Islet precursor cell (in vitro differentiated cells): ENCODE results near the gene SLX1A.
"Not testable (repeated sequence)": the region's sequence is repeated elsewhere in the genome, so short reads cannot be mapped to it uniquely, and the experiment has no call there.

Experiments
- DNase-seq: peaks from one replicate; pipeline ENCODE4 v3.0.0-alpha.2; 2018

Gene SLX1A

DNA sequence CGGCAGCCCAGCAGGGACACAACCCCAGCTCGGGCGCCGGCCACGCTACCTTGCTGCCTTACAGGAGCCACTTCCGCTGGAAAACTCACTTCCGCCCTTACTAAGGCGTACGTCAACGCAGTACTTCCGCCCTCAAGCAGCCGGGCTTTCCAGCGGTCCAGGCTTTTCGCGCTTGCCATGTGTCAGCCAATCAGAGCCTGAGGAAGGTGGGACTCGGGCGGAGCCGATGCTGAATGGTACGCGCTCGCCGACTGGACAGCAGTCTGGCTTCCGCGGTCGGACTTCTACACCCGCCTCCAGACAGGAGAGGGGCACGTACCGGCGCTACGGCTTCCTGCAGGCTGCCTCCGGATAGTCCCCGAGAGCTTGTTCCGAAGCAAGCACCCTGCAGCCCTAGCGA is at the start of gene SLX1A, which contains the start of gene BOLA2B:
TSS of gene SLX1A (plus strand) at position 261 of the 400 bp plus-strand sequence. CDS start 210 bp downstream, outside the sequence.
TSS of gene BOLA2B (minus strand) at position 52 of the 400 bp plus-strand sequence. CDS start 71 bp downstream, outside the sequence.
- DNase-seq: not testable (repeated sequence)

DNA sequence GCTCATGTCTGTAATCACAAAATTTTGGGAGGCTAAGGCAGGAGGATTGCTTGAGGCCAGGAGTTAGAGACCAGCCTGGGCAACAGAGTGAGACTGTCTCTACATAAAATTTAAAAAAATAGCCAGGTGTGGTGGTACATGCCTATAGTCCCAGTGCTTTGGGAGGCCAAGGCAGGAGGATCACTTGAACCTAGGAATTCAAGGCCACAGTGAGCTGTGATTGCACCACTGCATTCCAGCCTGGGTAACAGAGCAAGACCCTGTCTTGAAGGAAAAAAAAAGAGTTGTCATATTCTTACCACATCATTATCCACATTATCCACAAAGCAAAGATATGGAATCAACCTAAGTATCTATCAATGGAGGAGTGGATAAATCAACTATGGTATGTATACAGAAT is 49.7 kb upstream of the SLX1A start:
- no peak for DNase-seq

DNA sequence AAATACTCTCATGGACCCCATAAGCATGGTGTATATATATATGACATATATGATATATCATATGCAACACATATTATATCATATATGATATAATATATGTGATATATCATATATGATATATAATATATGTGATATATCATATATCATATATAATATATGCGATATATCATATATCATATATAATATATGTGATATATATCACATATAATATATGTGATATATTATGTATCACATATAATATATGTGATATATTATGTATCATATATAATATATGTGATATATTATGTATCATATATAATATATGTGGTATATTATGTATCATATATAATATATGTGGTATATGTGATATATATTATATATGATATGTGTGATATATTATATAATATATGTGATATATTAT is 48.8 kb upstream of the SLX1A start:
- DNase-seq: no peak

DNA sequence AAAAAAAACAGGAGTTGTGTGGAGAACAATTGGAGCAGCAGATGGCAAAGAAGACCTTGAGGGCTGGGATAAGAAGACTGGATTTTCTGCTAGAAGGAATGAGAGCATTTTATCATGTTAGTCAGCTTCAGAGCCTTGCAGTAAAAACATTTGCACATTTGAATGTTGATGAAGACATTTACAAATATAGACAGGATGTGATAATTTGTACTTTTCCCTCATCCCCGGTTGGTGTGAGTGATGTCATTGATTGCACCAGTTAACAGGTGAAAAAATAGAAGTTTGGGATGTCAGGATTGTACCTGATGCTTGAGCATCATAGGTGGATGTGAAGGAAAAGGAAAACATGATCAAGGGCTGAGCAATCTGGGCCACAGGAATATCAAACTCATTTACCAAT is 48.0 kb upstream of the SLX1A start:
- no peak for DNase-seq

DNA sequence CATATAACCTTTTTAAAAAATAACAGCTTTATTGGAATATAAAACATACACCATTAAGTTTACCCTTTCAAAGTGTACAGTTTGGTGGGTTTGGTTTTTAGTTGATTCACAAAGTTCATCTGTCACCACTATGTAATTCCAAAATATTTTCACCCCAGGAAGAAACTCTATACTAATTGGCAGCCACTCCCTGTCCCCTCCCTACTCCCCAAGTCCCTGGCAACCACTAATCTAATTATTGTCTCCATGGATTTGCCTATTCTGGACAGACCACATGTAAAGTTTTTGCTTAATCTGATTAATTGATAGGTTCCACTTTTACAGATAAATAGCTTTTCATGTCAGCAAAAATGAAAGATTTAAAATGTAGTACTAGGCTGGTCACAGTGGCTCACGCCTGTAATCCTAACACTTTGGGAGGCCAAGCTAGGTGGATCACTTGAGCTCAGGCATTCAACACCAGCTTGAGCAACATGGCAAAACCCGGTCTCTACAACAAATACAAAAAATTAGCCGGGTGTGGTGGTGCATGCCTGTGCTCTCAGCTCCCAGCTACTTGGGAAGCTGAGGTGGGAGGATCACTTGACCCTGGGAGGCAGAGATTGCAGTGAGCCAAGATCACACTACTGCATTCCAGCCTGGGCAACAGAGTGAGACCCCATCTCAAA is 45.7 kb upstream of the SLX1A start:
- DNase-seq: no peak

DNA sequence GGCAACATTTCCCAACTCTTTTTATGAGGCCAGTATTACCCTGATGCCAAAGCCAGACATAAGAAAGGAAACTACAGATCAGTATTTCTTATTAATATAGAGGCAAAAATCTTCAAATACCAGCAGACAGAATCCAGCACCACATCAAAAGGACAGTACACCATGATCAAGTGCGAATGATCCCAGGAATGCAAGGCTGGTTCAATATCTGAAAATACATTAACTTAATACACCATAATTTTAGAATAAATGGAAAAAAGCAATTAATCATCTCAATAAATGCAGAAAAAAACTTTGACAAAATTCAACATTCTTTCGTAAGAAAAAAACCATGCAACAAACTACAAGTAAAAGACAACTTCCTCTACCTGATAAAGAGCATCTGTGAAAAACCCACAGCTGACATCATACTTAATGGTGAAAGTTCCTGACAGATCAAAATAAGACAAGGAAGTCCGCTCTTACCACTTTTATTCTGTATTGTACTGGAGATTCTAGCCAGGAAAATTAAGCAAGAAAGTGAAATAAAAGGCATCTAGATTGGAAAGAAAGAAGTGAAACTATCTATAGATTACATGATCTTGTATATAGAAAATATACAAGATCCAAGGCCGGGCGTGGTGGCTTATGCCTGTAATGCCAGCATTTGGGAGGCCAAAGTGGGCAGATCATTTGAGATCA is 44.3 kb upstream of the SLX1A start:
- DNase-seq: no peak

DNA sequence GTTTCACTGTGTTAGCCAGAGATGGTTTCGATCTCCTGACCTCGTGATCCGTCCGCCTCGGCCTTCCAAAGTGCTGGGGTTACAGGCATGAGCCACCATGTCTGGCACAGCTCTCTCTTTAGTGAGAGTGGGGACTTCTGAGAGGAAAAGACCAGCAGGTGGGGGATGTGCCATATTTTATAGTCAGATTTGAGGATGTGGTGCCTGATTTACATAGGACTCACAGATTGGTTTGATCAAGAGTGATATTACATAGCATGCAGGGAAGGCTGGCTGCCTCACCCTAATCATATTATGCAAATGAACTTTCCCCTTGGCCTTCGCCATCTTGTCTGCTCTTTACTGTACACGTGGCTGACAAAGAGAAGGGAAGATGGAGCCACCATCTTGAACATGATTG is 42.6 kb upstream of the SLX1A start:
- no peak for DNase-seq

DNA sequence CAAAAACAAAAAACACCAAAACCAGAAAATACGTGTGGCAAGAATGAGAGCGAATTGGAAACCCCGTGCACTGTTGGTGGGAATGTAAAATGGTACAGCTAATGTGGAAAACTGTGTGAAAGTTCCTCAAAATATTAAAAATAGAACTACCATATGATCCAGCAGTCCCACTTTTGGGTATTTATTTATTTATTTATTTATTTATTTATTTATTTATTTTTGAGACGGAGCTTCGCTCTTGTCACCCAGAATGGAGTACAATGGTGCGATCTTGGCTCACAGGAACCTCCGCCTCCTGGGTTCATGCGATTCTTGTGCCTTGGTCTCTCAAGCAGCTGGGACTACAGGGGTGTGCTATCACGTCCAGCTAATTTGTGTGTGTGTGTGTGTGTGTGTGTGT is 41.2 kb upstream of the SLX1A start:
- no peak for DNase-seq

DNA sequence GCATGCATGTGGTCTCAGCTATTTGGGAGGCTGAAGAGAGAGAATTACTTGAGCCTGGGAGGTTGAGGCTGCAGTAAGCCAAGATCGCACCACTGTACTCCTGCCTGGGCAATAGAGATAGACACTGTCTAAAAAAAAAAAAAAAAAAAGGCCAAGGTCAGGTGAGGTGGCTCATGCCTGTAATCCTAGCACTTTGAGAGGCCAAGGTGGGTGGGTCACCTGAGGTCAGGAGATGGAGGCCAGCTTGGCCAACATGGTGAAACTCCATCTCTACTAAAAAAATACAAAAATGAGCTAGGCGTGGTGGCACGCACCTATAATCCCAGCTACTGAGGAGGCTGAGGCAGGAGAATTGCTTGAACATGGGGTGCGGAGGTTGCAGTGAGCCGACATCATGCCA is 38.5 kb upstream of the SLX1A start:
- no peak for DNase-seq

DNA sequence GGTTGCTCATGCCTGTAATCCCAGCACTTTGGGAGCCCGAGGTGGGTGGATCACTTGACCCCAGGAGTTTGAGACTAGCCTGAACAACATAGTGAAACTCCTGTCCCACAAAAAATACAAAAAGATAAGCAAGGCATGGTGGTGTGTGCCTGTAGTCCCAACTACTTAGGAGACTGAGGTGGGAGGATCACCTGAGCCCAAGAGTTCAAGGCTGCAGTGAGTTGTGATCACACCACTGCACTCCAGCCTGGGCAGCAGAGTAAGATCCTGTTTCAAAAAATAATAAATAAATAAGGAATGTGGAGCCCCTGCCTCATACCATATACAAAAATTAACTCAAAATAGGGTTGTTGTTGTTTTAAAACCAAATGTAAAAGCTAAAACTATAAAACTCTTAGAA is 36.5 kb upstream of the SLX1A start:
- no peak for DNase-seq

DNA sequence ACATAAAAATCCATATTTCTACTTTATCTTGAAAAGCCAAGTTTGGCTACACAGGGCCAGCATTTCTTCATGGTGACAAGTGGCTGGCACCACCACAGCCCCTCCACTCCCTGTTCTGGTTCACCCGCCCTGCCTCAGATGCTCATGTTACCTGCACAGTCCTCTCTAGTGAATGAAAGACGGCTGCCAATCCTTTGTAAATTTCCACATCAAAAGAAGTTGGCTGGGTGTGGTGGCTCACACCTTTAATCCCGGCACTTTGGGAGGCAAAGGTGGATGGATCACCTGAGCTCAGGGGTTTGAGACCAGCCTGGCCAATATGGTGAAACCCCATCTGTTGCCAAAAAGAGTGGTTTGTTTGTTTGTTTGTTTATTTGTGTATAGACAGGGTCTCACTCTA is 30.1 kb upstream of the SLX1A start:
- DNase-seq: no peak

DNA sequence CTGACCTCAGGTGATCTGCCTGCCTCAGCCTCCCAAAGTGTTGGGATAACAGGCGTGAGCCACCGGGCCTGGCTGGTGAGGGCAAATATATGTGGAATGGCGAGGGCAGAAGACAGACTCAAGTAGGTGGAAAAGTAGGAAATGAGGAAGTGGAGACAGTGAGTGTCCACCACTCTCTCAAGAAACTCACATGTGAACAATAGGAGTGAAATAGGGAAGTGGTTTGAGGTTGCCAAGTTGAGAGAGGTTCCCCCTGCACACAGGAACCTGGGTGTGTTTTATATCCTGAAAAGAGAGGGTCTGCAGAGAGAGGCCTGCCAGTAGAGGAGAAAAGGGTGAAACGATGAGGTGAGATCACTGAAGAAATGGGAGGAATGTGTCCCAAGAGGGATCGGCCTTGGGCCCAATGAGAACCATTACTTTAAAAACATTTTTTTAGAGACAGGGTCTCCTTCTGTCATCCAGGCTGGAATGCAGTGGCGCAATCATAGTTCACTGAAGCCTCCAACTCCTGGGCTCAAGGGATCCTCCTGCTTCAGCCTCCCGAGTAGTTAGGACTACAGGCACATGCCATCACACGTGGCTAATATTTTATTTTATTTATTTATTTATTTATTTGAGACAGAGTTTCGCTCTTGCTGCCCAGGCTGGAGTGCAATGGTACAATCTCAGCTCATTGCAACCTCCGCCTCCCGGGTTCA is 27.3 kb upstream of the SLX1A start:
- DNase-seq: no peak

DNA sequence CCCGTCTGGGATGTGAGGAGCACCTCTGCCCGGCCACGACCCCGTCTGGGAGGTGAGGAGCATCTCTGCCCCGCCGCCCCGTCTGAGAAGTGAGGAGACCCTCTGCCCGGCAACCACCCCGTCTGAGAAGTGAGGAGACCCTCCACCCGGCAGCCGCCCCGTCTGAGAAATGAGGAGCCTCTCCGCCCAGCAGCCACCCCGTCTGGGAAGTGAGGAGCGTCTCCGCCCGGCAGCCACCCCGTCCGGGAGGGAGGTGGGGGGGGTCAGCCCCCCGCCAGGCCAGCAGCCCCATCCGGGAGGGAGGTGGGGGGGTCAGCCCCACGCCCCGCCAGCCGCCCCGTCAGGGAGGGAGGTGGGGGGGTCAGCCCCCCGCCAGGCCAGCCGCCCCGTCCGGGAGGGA is 24.9 kb upstream of the SLX1A start:
- not testable (repeated sequence) for DNase-seq

DNA sequence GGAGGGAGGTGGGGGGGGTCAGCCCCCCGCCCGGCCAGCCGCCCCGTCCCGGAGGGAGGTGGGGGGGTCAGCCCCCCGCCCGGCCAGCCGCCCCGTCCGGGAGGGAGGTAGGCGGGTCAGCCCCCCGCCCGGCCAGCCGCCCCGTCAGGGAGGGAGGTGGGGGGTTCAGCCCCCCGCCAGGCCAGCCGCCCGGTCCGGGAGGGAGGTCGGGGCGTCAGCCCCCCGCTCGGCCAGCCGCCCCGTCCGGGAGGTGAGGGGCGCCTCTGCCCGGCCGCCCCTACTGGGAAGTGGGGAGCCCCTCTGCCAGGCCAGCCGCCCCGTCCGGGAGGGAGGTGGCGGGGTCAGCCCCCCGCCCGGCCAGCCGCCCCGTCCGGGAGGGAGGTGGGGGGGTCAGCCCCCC is 24.3 kb upstream of the SLX1A start:
- DNase-seq: not testable (repeated sequence)

DNA sequence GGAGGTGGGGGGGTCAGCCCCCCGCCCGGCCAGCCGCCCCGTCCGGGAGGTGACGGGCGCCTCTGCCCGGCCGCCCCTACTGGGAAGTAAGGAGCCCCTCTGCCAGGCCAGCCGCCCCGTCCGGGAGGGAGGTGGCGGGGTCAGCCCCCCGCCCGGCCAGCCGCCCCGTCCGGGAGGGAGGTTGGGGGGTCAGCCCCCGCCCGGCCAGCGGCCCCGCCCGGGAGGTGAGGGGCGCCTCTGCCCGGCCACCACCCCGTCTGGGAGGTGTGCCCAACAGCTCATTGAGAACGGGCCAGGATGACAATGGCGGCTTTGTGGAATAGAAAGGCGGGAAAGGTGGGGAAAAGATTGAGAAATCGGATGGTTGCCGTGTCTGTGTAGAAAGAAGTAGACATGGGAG is 23.5 kb upstream of the SLX1A start:
- DNase-seq: not testable (repeated sequence)

DNA sequence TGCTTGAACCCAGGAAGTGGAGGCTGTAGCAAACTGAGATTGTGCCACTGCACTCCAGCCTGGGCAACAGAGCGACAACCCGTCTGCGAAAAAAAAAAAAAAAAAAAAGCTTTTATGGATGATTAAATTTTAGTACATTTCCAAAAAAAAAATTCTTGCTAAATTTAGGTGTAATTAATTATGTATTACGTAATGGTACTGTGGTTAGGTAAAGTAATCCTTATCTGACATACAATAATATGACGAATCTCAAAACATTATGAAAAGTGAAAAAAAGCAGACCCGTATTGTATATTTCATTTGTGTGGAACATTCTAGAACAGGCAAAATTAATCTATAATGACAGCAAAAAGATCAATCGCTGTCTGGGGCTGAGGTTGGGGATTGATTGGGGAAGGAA is 20.6 kb upstream of the SLX1A start:
- DNase-seq: no peak

DNA sequence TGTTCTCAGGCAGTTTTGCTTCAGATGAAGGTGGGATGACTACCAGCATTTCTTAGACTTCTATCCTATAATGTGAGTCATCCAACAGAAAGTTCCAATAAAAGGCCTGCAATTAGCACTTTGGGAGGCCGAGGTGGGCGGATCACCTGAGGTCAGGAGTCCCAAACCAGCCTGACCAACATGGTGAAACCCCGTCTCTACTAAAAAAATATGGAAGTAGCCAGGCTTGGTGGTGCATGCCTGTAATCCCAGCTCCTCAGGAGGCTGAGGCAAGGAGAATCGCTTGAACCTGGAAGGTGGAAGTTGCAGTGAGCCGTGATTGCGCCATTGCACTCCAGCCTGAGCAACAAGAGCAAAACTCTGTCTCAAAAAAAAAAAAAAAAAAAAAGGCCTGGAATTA is 16.8 kb upstream of the SLX1A start:
- DNase-seq: not testable (repeated sequence)

DNA sequence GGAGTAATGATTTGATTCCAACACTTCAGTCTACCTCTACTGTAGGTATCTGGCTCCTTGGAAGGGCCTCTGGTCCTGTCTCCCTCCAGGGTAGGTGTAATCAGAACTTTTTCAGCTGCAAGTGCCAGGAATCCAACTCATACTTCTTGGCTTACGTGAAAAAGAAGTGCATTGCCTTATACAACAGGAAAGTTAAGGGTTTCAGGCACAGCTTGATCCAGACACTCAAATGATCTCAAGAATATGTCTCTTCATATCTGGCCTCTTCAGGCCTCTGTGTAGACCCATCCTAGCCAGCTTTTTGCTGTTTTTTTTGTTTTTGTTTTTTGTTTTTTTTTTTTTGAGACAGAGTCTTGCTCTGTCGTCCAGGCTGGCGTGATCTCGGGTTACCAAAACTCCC is 14.5 kb upstream of the SLX1A start:
- no peak for DNase-seq

DNA sequence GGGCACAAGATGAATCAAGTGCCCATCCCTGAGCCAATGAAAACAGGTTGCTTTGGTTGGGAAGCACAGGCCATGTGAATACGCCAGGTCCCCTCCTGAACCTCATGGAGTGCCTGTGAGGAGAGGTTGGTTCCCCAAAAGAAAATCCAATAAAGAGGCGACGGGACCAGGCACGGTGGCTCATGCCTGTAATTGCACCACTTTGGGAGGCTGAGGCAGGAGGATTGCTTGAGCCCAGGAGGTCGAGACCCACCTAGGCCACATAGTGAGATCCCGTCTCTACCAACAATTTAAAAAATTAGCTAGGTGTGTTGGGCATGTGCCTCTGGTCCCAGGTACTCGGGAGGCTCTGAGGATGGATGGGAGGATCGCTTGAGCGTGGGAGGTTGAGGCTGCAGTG is 13.7 kb upstream of the SLX1A start:
- no peak for DNase-seq

DNA sequence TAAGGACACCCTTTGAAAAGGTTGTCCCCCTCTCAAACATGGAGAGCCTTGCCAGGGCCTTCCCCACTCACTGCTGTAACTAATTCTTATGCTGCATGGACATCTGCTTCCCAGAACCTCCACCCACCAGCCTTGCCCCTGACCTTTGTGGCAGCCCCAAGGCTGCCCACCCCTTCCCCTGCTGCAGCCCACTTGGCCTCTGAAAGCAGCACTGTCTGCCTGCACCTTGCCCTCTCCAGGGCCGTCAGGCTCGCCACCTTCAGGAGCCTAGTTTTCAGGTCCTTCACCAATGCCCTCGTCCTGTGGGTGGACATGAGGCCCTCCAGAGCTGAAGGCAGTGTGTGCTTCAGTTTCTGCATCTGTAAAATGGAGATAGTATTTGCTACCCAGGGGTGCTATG is 12.9 kb upstream of the SLX1A start:
- DNase-seq: no peak

DNA sequence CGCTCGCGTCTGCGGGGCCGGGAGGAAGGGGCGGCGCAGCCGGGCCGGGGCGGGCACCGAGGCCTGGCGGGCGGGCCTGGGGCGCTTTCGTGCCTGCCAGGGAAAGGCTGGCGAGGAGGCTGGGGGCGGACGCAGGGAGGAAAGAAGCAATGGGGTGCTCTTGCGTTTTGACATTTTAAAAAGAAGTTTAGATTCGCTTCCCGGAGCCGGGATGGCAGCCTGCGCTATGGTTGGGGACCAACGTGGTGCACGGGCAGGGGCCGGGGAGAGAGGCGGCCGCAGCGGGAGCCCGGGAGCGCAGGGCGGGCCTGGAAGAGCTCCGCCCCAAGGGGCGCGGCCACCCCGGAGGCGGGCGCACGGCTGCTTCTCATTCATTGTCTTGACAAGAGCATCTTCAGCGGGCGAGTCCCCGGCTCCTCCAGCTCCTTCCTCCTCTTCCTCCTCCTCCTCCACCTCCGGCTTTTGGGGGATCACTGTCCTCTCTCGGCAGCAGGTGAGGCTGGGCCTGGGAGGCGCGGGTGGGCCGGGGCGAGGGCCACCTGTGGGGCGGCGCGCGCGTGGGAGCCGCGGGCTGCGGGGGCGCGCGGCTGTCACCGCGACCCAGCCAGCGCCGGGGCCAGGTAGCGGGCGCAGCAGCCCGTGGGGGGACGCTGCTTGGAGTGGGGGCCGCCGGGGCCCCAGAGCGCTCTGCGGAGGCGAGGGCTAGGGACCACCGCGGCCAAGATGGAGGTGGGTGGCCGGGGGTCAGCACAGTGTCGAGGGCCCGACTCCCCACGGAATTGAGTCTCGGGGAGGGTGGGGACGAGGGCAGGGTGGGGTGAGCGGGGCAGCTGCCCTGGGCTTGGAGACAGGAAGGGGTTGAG is 10.2 kb upstream of the SLX1A start, which contains the start of gene CORO1A:
TSS of gene CORO1A (plus strand) at position 370 of the 863 bp plus-strand sequence. CDS start 1,608 bp downstream, outside the sequence.
- peak; percentile 91 for DNase-seq

DNA sequence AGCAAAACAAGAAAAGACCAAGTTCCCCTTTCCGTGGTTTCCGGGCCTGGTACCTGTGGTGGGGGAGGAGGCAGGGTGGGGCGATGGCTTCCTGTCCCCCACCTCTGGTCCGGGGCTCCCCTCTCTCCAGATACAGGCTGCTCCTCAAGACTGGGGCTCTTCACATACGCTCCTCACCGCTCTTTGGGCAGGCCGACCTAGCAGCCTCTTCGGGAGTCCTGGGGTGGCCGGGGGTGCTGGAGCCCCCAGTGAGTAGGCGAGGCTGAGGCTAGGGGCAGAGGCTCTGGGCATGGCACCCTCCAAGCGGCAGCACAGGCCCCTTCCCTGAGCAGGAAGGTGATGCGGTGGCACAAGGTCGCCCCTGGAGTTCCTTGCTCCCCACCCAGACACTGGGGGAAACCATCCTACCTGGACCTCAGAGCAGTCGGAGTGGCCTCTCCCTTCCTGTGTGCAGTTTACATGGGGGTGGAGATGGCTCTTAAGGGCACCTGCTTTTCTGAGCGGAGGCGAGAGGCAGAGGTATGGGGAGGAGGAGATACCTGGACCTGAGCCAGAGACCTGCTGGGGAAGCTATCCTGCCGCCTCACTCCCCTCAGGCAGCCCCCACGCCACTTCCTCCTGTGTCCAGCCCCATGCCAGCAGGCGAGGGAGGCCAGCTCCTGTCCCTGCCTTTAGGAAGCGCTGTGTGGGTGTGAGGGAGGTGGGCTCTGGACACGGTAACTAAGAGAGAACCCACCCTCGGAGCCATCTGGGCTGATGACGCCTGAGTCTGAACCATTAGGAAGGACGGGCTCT is 9.4 kb upstream of the SLX1A start:
- DNase-seq: no peak
